Activated naive CD8-positive, alpha-beta T cell treated with anti-CD3 and anti-CD28 coated beads, Interleukin-2, amount 10 ng/mL, durations not matched to agents 7 days and 5 days (primary cell): Measurements from ENCODE around the gene RBP3. TPM values are rescaled to one million over a fixed set of nuclear protein-coding genes. Genes with fewer than 3 reads are reported as not detected.

Source experiments
- ATAC-seq: fragments of 150-1000 bp; cut with Tn5 transposase; one replicate; pipeline ENCODE4 v1.10.0; 2021; ENCODE audit warnings: low read depth, moderate library complexity
- POLR2A ChIA-PET: fragments of 350-600 bp; sonication (Branson Sonifier 250); formaldehyde crosslinking; loops from one replicate; lab custom pipeline; 2021; ENCODE audit warnings: antibody characterized with exemption; lab: Charles Lee
- DNase-seq: peaks from one replicate; pipeline ENCODE4 v3.0.0; 2021
- H3K27ac Mint-ChIP-seq: one replicate; pipeline ENCODE4 v1.8.0; 2022; ENCODE audit warnings: mild to moderate bottlenecking, mixed read lengths
- H3K27me3 Mint-ChIP-seq: one replicate; pipeline ENCODE4 v1.8.0; 2022; ENCODE audit warnings: mild to moderate bottlenecking, moderate library complexity, mixed read lengths
- H3K36me3 Mint-ChIP-seq: one replicate; pipeline ENCODE4 v1.8.0; 2021; ENCODE audit warnings: mild to moderate bottlenecking, mixed read lengths
- H3K4me1 Mint-ChIP-seq: one replicate; pipeline ENCODE4 v1.8.0; 2021; ENCODE audit warnings: mixed read lengths
- H3K4me3 Mint-ChIP-seq: one replicate; pipeline ENCODE4 v1.8.0; 2022; ENCODE audit warnings: mild to moderate bottlenecking, moderate library complexity, mixed read lengths
- H3K9me3 Mint-ChIP-seq: one replicate; pipeline ENCODE4 v1.8.0; 2021; ENCODE audit warnings: mixed read lengths
- total RNA-seq, 2 experiments: library from RNA; stranded (reverse); gene quantifications; one replicate each; pipeline ENCODE4 v1.2.3, GENCODE V29; 2021

The RBP3 gene
- total RNA-seq, 2 experiments from 2014 or later, result not detected

DNA sequence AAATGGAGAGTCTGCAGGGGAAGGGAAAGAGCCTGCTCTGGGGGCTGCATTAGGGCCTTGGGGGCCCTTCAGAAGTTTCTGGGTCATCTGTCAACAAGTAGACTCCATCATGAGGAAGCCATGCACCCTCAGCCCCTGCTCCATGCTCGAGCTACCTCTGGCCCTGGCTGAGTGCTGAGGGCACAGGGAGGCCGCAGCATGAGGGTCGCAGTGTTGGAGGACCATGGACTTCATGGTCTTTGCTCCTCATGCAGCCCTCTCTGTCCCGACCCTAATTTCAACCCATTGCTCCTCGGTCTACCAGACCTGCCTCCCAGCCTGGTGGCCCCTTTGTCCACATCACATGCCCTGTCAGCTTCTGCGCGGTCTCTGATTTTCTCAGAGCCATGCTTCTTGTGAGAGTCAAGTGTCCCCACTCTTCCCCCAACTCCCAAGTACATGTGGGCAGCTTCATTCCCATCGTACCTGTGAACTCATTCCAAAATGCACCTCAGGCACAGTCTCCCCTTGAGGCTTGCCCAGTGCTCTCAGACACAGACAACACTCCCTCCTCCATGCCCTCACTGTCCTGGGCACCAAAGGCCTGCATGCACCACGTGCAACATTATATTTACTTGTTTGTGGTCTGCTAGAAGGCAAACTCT is 21.2 kb downstream of the RBP3 start:
- H3K4me1 Mint-ChIP-seq, result no peaks in the 10 kb centered on the region
- H3K9me3 Mint-ChIP-seq, result no peaks in the 10 kb centered on the region
- H3K4me3 Mint-ChIP-seq, result no peak overlapping the region
- POLR2A ChIA-PET, result no interaction called here
- no peak overlapping the region for H3K27ac Mint-ChIP-seq
- no peaks in the 10 kb centered on the region for H3K36me3 Mint-ChIP-seq
- DNase-seq (no peak), ATAC-seq (no peak)
- peaks cover 9% of the 10 kb centered on the region for H3K27me3 Mint-ChIP-seq

DNA sequence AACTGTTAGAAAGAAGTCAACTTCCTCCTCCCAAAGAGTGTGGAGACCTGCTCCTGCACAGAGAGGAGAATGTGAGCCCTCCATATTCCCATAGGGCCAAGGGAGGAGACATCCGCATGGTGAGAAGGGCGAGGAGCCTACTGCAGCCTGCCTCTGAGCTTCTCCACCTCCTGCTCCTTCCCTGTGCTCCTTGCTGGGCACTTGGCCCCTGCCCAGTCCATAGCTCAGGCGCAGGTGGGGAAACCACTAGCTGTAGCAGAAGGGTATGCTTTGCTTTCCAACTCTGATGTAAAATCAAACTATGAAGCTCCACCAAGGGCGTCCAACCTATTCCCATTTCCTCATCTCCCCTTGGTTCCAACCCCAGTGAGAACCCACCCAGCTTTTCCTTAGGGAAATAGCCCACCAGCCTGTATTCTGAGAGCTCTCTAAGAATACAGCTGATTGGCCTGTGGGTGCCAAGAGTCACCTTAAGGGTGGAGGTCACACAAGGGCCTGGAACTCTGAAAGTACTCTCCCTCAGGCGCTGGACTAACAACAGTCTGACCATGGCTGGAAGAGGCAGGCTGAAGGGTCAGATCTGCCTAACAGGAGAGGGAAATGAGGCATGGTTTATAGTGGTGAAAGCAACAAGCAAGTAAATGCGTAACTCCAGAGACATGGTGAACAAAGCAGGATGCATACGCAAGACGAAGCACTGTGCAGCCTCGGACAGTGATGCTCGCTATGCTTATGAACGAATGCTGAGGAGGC is 22.0 kb downstream of the RBP3 start:
- Mint-ChIP-seq H3K9me3 (no peaks in the 10 kb centered on the region), H3K27ac (no peak overlapping the region), H3K4me3 (no peak overlapping the region), H3K27me3 (peaks cover 9% of the 10 kb centered on the region), H3K36me3 (no peaks in the 10 kb centered on the region), H3K4me1 (no peaks in the 10 kb centered on the region)
- POLR2A ChIA-PET, result no interaction called here
- ATAC-seq, result no peak
- no peak for DNase-seq

DNA sequence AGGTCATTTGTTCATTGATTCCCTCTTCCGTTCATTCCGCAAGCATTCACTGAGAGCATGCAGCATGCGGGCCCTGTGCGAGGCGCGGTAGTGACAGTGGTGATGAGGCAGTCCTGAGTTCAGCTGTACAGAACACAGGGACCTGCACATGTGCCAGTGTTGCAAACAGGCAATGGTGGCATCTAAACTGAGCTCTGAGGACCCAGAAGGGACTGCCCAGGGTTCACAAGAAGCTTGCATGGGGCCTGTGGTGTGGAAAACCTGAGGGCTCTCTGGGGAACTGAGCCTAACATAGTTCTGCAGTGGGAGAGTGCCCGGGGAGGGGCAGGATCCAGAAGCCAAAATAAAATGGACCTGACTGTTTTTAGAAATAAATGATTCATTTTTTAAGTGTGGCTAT is 22.7 kb downstream of the RBP3 start:
- no peaks in the 10 kb centered on the region for H3K36me3 Mint-ChIP-seq
- H3K27me3 Mint-ChIP-seq, result peaks cover 12% of the 10 kb centered on the region
- POLR2A ChIA-PET, result no interaction called here
- no peak overlapping the region for H3K27ac Mint-ChIP-seq
- H3K4me1 Mint-ChIP-seq, result no peaks in the 10 kb centered on the region
- DNase-seq (no peak), ATAC-seq (no peak)
- H3K4me3 Mint-ChIP-seq, result no peak overlapping the region
- H3K9me3 Mint-ChIP-seq, result no peaks in the 10 kb centered on the region

DNA sequence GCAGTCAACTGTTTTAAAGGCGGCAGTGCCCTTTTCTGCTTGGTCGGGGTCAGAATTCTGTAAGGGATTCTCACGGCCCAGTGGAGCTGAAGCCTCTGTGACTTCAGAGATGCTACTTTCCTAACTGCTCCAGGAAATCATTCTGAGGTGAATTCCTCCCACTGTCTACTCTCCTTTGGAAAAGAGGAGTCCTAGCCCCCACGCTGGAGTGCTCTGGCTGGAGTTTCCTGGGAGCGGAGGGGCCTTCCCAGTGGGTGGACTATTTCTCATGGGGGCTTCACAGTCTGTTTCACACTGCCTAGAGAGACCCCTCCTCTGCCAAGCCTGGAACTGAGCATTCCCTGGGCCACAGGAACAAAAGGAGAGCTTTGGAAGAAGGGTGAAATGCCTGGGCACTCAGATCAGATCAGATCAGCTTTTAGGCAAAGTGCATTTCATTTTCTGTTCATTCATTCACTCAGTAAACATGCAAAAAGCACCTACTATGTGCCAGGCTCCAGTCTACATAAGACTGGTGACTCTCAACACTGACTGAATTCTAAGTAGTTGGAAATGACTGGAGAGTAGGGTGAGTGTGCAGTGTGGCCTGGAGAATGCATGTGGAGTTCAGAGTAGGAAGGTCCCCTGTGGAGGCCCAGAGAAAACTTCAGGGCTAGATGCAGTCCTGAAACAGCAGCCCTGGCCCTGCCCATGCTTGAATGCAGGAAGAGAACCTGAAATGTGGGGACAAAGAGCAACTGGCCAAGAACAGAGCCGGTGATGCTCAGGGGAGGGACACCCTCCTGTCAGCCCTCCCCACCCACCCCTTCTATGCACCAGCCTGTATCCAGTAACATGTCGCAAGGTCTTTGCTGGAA is 23.7 kb downstream of the RBP3 start:
- Mint-ChIP-seq H3K27ac (no peak overlapping the region), H3K27me3 (peaks cover 18% of the 10 kb centered on the region), H3K9me3 (no peaks in the 10 kb centered on the region), H3K36me3 (no peaks in the 10 kb centered on the region), H3K4me3 (no peak overlapping the region), H3K4me1 (no peaks in the 10 kb centered on the region)
- no peak for DNase-seq
- no peak for ATAC-seq
- POLR2A ChIA-PET, result no interaction called here

DNA sequence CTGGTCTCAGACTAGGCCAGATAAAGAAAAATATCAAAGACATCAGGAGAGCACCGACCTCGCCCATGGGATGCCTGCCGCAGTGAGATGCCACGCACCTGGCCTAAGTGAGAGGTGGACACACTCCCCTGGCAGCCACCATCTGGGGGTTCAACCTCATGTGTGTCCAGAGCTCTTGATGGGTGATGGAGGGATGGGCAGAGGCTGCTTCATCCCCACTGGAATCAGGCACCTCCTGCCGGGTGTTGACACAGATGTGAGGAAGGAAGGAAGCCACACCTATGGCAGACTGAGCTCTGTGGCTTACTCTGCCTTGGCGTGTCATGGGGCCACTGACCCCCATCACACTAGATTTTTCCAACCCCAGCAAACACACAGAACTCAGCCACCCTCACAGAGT is 24.6 kb downstream of the RBP3 start:
- ATAC-seq (no peak), DNase-seq (no peak)
- POLR2A ChIA-PET, result no interaction called here
- Mint-ChIP-seq H3K4me1 (no peaks in the 10 kb centered on the region), H3K27ac (no peak overlapping the region), H3K27me3 (peaks cover 27% of the 10 kb centered on the region), H3K36me3 (no peaks in the 10 kb centered on the region), H3K4me3 (no peak overlapping the region), H3K9me3 (no peaks in the 10 kb centered on the region)

DNA sequence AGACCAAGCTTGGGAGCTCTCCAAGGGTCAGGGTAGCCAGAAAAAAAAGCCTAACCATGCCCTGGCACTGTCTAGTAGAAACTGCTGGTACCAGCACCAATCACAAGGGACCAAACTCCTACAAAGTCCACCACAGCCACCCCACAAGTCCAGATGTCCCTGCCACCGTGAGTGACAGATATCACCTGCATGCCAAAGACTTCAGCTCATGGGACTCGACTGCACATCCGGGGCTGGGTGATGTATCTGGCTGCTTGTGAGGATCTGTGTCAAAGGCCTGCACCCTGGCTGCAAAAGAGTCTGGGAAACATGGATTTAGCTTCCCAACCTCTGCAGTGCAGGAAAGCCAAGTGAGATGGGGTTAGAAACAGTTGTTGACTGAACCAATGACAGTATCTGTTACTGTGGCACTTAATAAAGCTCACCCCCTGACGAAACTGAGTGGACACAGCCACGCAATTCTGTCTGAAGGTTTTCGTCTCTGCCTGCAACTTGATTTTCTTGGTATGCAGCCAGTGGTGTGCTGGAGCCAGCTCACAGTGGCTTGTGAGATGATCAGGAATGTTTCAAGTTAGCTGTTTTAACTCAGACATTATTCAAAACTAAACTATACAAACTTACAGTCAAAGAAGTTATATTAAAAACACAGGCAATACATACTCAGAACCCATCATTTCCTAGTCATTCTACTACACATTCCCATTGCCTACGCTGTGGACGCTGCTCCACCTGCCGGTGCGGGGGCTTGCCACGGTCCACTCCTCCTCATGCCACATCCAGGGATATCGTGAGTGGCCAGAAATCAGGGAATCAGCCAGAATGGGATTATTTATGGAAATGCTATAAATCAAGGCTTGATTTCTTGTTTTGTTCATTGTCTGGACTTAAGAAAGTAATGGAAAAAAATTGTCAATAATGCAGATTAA is 26.7 kb downstream of the RBP3 start:
- no peaks in the 10 kb centered on the region for H3K9me3 Mint-ChIP-seq
- H3K27ac Mint-ChIP-seq, result no peak overlapping the region
- H3K4me3 Mint-ChIP-seq, result no peak overlapping the region
- H3K27me3 Mint-ChIP-seq, result peaks cover 37% of the 10 kb centered on the region
- DNase-seq (no peak), ATAC-seq (no peak)
- H3K4me1 Mint-ChIP-seq, result peaks cover 1% of the 10 kb centered on the region
- no peaks in the 10 kb centered on the region for H3K36me3 Mint-ChIP-seq
- POLR2A ChIA-PET, result no interaction called here

DNA sequence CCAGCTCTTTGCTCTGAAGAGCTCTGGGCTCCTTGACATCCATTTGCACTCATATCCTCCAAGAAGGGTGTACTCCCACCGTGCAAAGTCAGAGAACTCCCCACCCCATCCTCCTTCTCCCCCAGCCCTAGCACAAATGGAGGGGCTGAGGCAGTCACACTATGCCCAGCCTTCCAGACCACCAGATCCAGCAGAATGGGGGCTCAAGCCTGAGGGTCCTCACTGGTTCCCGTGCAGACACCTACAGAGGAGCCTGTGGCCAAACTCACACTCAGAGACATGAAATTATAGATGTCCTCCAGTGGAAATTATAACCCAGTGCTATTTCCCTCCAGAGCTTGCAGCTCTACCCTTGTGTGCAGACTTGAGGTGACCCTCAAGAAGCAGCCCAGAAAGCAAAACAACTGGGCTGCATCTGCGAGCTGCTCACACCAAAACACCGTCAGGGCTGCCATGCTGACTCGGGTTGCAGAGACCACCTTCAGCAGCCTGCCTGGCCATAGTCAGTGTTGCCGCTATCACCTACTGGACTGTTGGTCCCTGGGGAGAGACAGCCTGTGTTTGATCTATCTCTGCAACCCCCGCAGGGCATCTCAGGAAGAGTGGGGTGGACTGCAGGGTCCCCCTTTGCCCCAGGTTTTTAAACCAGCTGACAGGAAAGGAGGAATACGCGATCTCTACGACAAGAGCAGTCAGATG is 28.5 kb downstream of the RBP3 start:
- peaks cover 9% of the 10 kb centered on the region for H3K4me1 Mint-ChIP-seq
- no peak overlapping the region for H3K27ac Mint-ChIP-seq
- peaks cover 43% of the 10 kb centered on the region for H3K27me3 Mint-ChIP-seq
- ATAC-seq (no peak), DNase-seq (no peak)
- H3K36me3 Mint-ChIP-seq, result no peaks in the 10 kb centered on the region
- POLR2A ChIA-PET, result interaction anchor here (0.6 kb wide), 1 partner anchor 351 kb away, joined by 3 read pairs; no protein-coding TSS in a partner anchor
- H3K9me3 Mint-ChIP-seq, result no peaks in the 10 kb centered on the region
- no peak overlapping the region for H3K4me3 Mint-ChIP-seq

DNA sequence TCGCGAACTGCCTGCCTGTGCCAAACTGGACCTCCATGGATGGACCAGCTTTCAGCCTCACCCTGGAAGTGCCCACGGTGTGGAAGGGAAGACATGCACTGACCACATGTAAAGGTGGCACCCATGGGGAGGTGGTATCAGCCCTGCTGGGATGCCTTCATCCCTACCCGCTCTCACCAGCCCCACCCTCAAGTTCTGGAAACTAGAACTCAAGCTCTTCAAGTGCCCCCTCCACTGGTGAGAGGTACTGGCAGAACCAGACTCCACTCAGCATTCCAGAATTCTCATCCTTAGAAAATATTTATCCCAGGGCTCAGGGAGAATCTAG is 30.0 kb downstream of the RBP3 start:
- H3K4me1 Mint-ChIP-seq, result peaks cover 9% of the 10 kb centered on the region
- POLR2A ChIA-PET, result no interaction called here
- no peaks in the 10 kb centered on the region for H3K36me3 Mint-ChIP-seq
- ATAC-seq, result no peak
- no peak for DNase-seq
- no peak overlapping the region for H3K27ac Mint-ChIP-seq
- no peaks in the 10 kb centered on the region for H3K9me3 Mint-ChIP-seq
- no peak overlapping the region for H3K4me3 Mint-ChIP-seq
- peaks cover 52% of the 10 kb centered on the region for H3K27me3 Mint-ChIP-seq

DNA sequence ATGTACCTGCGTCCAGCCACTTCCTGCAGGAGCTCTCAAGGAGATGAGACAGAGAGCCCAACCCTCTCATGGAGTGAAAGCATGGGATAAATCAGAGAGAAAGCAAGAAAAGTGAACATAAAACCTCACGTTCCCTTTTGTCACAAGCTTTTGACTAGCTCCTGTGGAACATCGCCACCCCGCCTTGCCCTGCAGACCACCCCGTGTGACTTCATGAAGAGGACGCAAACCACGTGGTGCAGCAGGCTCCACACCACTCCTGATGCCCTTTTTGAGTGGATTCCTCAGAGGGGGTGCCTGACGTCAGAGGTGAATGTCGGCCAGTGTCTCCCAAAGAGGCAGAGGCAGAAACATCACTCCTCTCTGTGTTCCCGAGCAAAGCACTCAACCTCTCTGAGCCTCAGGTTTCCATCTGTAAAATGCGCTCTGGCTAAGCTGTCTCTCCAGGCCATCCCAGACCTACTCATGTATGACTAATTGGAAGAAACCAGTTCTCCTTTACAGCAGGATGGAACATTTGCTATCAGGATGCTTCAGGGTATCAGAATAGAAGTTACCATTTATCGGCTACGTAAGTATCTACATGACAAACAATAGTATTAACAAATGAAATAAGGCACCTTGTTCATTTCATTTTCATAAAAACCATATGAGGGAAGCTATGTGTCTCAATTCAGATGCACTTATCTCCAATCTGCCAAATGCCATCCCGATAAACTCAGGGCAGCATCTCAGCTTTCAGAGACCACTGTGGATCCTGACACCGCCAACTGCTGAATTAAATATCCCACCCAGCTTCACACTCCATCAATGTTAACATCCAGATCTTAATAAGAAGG is 30.7 kb downstream of the RBP3 start:
- Mint-ChIP-seq H3K4me1 (peaks cover 13% of the 10 kb centered on the region), H3K36me3 (no peaks in the 10 kb centered on the region), H3K27me3 (peaks cover 57% of the 10 kb centered on the region), H3K27ac (no peak overlapping the region), H3K9me3 (no peaks in the 10 kb centered on the region), H3K4me3 (no peak overlapping the region)
- POLR2A ChIA-PET, result interaction anchor here (2.2 kb wide), 1 partner anchor 1095 kb away, joined by 8 read pairs; no protein-coding TSS in a partner anchor
- DNase-seq (no peak), ATAC-seq (no peak)

DNA sequence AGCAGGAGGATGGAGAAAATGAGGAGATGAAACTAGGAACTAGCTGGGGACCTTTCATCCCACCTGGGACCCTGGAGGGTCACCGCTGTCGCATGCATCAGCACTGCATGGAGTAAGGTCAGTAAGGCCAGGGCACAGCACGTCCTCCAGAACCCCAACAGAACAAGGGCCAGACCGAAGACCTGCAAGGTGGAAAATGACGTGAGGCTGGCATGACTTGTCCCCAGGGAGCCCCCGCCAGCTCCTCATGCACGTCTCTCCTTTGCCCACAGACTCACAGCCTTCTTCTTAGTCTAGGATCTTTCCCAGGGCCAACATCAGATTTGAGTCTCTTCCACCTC is 31.3 kb downstream of the RBP3 start:
- Mint-ChIP-seq H3K9me3 (no peaks in the 10 kb centered on the region), H3K36me3 (no peaks in the 10 kb centered on the region), H3K27me3 (peaks cover 60% of the 10 kb centered on the region), H3K27ac (no peak overlapping the region), H3K4me1 (peaks cover 15% of the 10 kb centered on the region), H3K4me3 (no peak overlapping the region)
- ATAC-seq (no peak), DNase-seq (no peak)
- POLR2A ChIA-PET, result interaction anchor here (2.2 kb wide), 1 partner anchor 1095 kb away, joined by 8 read pairs; no protein-coding TSS in a partner anchor

DNA sequence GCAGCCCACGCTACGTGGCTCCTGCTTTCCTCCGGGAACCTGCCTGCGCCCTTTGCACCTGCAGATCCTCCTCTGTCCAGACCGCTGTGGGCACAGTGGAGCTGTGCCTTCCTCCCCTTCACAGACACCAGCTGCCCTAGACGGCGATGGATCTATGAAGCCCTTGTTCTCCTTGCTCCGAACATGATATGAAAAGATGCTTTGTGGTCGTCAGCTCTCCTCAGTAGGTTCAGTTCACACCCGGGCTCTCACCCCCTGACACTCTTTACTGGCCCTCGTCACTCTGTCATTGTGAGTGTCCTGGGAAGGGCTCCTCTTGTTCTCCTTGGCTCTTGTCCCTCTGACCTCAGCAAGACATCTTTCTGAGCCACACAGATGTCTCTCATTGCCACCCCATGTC is 31.7 kb downstream of the RBP3 start:
- Mint-ChIP-seq H3K36me3 (no peaks in the 10 kb centered on the region), H3K4me3 (no peak overlapping the region), H3K9me3 (no peaks in the 10 kb centered on the region), H3K4me1 (peaks cover 17% of the 10 kb centered on the region), H3K27me3 (peaks cover 62% of the 10 kb centered on the region), H3K27ac (no peak overlapping the region)
- no peak for DNase-seq
- ATAC-seq, result no peak
- POLR2A ChIA-PET, result interaction anchor here (0.8 to 2.2 kb wide), 3 partner anchors 1096 to 1273 kb away, joined by 3 to 8 read pairs (median 5); no protein-coding TSS in a partner anchor
